LNCAP (cell line): Measurements from ENCODE around the gene ATG9B.

ENCODE experiments used
- CTCF ChIP-seq: fragments of 450-650 bp; IDR thresholded peaks from 2 replicates; pipeline ENCODE4 v1.5.1; 2017; ENCODE audit warnings: mild to moderate bottlenecking

The ATG9B gene

GRCh38 chr7:151047976-151048815 lies 23.9 kb upstream of the ATG9B start, which contains the start of gene ASIC3:
TSS of gene ASIC3 (plus strand) at chr7:151048531. CDS start at chr7:151048886, 355 bp downstream.
- TF ChIP-seq CTCF, result no peak

GRCh38 chr7:151046603-151047573 lies 22.6 kb upstream of the ATG9B start:
- TF ChIP-seq CTCF, result no peak

GRCh38 chr7:151045967-151046366 lies 21.7 kb upstream of the ATG9B start:
- TF ChIP-seq CTCF, result no peak

DNA sequence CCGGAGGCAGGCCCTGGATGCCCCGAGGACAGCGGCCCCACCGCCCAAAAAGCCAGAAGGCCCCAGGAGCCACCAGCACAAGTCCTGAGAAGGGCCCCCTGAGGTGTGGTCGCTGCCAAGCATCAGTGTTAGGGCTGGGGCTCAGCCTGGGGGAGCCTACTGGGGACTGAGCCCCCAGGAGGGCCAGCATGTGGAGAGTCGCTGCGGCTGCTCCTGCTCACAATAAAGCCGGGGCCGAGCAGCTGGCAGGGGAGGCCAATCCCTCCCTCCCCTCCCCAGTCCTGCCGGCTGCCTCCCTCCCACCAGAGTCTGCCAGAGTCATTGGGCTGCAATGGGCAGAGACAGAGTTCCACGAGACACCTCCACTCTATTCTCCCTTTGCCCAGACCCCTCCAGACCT lies 21.0 kb upstream of the ATG9B start:
- no peak for TF ChIP-seq CTCF

- no peak for TF ChIP-seq CTCF
Measured at GRCh38 chr7:151043959-151044358, 19.7 kb upstream of the ATG9B start.

DNA sequence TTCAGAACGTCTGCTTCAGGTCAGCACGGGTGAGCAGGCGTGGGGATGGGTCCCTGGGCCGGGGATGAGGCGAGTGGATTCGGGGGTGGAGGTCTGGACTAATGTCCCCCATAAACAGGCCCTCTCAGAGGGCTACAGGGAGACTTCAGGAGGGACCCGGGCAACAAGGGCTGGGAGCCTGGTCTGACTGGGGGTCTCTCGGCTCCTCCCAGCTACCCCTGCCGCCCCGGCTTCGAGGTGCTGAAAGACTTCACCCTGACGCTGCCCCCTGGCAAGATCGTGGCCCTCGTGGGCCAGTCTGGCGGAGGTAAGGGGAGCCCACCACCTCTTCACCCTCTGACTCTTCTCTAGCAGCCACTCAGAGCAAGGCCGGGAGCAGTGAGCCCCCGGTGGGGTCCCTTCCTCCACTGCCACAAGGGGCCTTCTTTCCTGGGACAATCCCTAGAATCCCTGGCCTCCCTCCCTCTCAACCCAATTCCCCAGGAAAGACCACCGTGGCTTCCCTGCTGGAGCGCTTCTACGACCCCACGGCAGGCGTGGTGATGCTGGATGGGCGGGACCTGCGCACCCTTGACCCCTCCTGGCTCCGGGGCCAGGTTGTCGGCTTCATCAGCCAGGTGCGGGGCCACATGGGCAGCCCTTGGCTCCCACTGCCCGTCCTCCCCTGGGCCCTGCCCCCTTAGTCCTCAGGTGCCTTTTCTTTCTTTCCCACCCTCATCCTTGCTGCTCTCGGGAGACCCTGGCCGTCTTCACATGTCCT lies 16.5 kb upstream of the ATG9B start:
- no peak for TF ChIP-seq CTCF
